HUES6 (cell line): ENCODE data around the gene FAIM.
A peak's percentile ranks its signal among the peaks of the same experiment; 100 is the strongest.
"Not testable (repeated sequence)": the region's sequence is repeated elsewhere in the genome, so short reads cannot be mapped to it uniquely, and the experiment has no call there.

Source experiments
- H3K27ac ChIP-seq: 2 replicates; pipeline ENCODE4 v1.7.0; 2013; ENCODE audit warnings: low read depth, mild to moderate bottlenecking, low read length, inconsistent platforms
- H3K27me3 ChIP-seq: 2 replicates; pipeline ENCODE4 v1.6.1; 2013; ENCODE audit warnings: low read length; ENCODE audit not compliant: control insufficient read depth, insufficient read depth
- H3K36me3 ChIP-seq: 2 replicates; pipeline ENCODE4 v1.6.1; 2013; ENCODE audit warnings: low read length; ENCODE audit not compliant: control insufficient read depth, insufficient read depth
- H3K4me1 ChIP-seq: 2 replicates; pipeline ENCODE4 v1.6.1; 2013; ENCODE audit warnings: low read length; ENCODE audit not compliant: control insufficient read depth, insufficient read depth
- H3K4me3 ChIP-seq: 2 replicates; pipeline ENCODE4 v1.5.1; 2013; ENCODE audit warnings: low read depth, low read length
- H3K9ac ChIP-seq: one replicate; pipeline ENCODE4 v1.6.1; 2013; ENCODE audit warnings: mild to moderate bottlenecking, low read length
- H3K9me3 ChIP-seq: 2 replicates; pipeline ENCODE4 v1.6.1; 2013; ENCODE audit warnings: low read depth, low read length; ENCODE audit not compliant: control insufficient read depth, insufficient read depth

The FAIM gene

GRCh38 chr3:138587374-138587773 lies 21.2 kb upstream of the FAIM start:
- Histone ChIP-seq H3K9ac (no peak overlapping the region), H3K4me3 (no peak overlapping the region), H3K9me3 (no peaks in the 10 kb centered on the region), H3K4me1 (no peaks in the 10 kb centered on the region), H3K27ac (no peak overlapping the region), H3K36me3 (peaks cover 6% of the 10 kb centered on the region), H3K27me3 (no peaks in the 10 kb centered on the region)

GRCh38 chr3:138588445-138588844 lies 20.1 kb upstream of the FAIM start:
- peaks cover 3% of the 10 kb centered on the region; the same call in 1 of the 2 replicates for H3K4me1 ChIP-seq
- H3K9me3 ChIP-seq = no peaks in the 10 kb centered on the region
- H3K4me3 ChIP-seq = no peak overlapping the region
- H3K9ac ChIP-seq = no peak overlapping the region
- H3K27ac ChIP-seq = no peak overlapping the region
- peaks cover 6% of the 10 kb centered on the region for H3K36me3 ChIP-seq
- no peaks in the 10 kb centered on the region for H3K27me3 ChIP-seq

- no peak overlapping the region for H3K27ac ChIP-seq
- peaks cover 3% of the 10 kb centered on the region; the same call in 1 of the 2 replicates for H3K4me1 ChIP-seq
- peaks cover 6% of the 10 kb centered on the region for H3K36me3 ChIP-seq
- H3K9ac ChIP-seq = no peak overlapping the region
- no peaks in the 10 kb centered on the region for H3K27me3 ChIP-seq
- H3K4me3 ChIP-seq = no peak overlapping the region
- H3K9me3 ChIP-seq = no peaks in the 10 kb centered on the region
These were observed 17.2 kb upstream of the FAIM start for GRCh38 chr3:138591392-138591791.

- peaks cover 6% of the 10 kb centered on the region; the same call in 1 of the 2 replicates for H3K9me3 ChIP-seq
- peak overlapping the region; percentile 76 for H3K4me3 ChIP-seq
- peaks cover 6% of the 10 kb centered on the region for H3K36me3 ChIP-seq
- H3K9ac ChIP-seq = peak overlapping the region; percentile 78
- peaks cover 3% of the 10 kb centered on the region; the same call in 1 of the 2 replicates for H3K4me1 ChIP-seq
- no peak overlapping the region; the same call in 1 of the 2 replicates for H3K27ac ChIP-seq
- no peaks in the 10 kb centered on the region for H3K27me3 ChIP-seq
These were observed 15.0 kb upstream of the FAIM start for GRCh38 chr3:138593488-138594149.

GRCh38 chr3:138594150-138594934 lies 14.2 kb upstream of the FAIM start, which contains the start of gene CEP70:
TSS of gene CEP70 (minus strand) at chr3:138594260. CDS start at chr3:138572927, 21,333 bp downstream.
- Histone ChIP-seq H3K4me1 (peaks cover 3% of the 10 kb centered on the region; the same call in 1 of the 2 replicates), H3K36me3 (peaks cover 6% of the 10 kb centered on the region; the same call in 1 of the 2 replicates), H3K4me3 (peak within 1 kb of the TSS; percentile 76), H3K27ac (no peak within 1 kb of the TSS; the same call in 1 of the 2 replicates), H3K27me3 (no peaks in the 10 kb centered on the region), H3K9me3 (peaks cover 10% of the 10 kb centered on the region; the same call in 1 of the 2 replicates), H3K9ac (peak within 1 kb of the TSS; percentile 78)

GRCh38 chr3:138594935-138595610 lies 13.5 kb upstream of the FAIM start:
- Histone ChIP-seq H3K36me3 (peaks cover 6% of the 10 kb centered on the region; the same call in 1 of the 2 replicates), H3K27me3 (no peaks in the 10 kb centered on the region), H3K4me3 (no peak overlapping the region), H3K9me3 (peaks cover 10% of the 10 kb centered on the region; the same call in 1 of the 2 replicates), H3K9ac (no peak overlapping the region), H3K27ac (no peak overlapping the region), H3K4me1 (peaks cover 3% of the 10 kb centered on the region; the same call in 1 of the 2 replicates)

- H3K4me3 ChIP-seq, H3K4me1 ChIP-seq, H3K27me3 ChIP-seq, H3K9ac ChIP-seq, H3K27ac ChIP-seq, H3K36me3 ChIP-seq: not testable (repeated sequence)
- peaks cover 17% of the 10 kb centered on the region for H3K9me3 ChIP-seq
These were observed 11.2 kb upstream of the FAIM start for GRCh38 chr3:138597186-138597976.

- Histone ChIP-seq H3K9ac (no peak overlapping the region), H3K27ac (no peak overlapping the region), H3K27me3 (no peaks in the 10 kb centered on the region), H3K4me3 (no peak overlapping the region), H3K4me1 (no peaks in the 10 kb centered on the region), H3K36me3 (no peaks in the 10 kb centered on the region), H3K9me3 (peaks cover 24% of the 10 kb centered on the region)
These were observed 10.0 kb upstream of the FAIM start for GRCh38 chr3:138598534-138598933.

- Histone ChIP-seq H3K9me3 (peaks cover 24% of the 10 kb centered on the region), H3K27ac (no peak overlapping the region), H3K4me3 (no peak overlapping the region), H3K36me3 (no peaks in the 10 kb centered on the region), H3K27me3 (no peaks in the 10 kb centered on the region), H3K9ac (no peak overlapping the region), H3K4me1 (no peaks in the 10 kb centered on the region)
These were observed 8.3 kb upstream of the FAIM start for GRCh38 chr3:138600100-138600745.

GRCh38 chr3:138601661-138602060 lies 6.9 kb upstream of the FAIM start:
- not testable (repeated sequence) for H3K27me3 ChIP-seq

More at GRCh38 chr3:138601661-138602060, 6.9 kb upstream of the FAIM start:
- H3K36me3 ChIP-seq, H3K4me3 ChIP-seq, H3K4me1 ChIP-seq, H3K9ac ChIP-seq, H3K27ac ChIP-seq: not testable (repeated sequence)
- peaks cover 24% of the 10 kb centered on the region for H3K9me3 ChIP-seq
